PC-9 (cell line): Measurements from ENCODE around the gene EIF4A3. TPM values are rescaled to one million over a fixed set of nuclear protein-coding genes. Genes with fewer than 3 reads are reported as not detected.

ENCODE experiments used
- BruUV-seq: library from RNA; stranded (reverse); fragments of 400-500 nt; replicated peaks from 2 replicates; lab custom pipeline; 2021; lab: Mats Ljungman, UMichigan
- CTCF ChIA-PET: fragments of 300-600 bp; sonication (Branson Sonifier 250); formaldehyde crosslinking; loops from one replicate; lab custom pipeline; 2022; ENCODE audit warnings: antibody characterized with exemption; lab: Charles Lee
- POLR2A ChIA-PET: fragments of 300-600 bp; sonication (Branson Sonifier 250); formaldehyde crosslinking; loops from one replicate; lab custom pipeline; 2022; ENCODE audit warnings: antibody characterized with exemption; ENCODE audit not compliant: unreplicated experiment; lab: Charles Lee
- DNase-seq, 2 experiments: peaks; one replicate each; pipeline versions ENCODE4 v3.0.0 to v3.0.0-alpha.2; 2015 to 2022; ENCODE audit warnings: mixed read lengths in 1 of 2
- H2AFZ ChIP-seq: fragments of 200-600 bp; sonication (generic); 2 replicates; pipeline ENCODE4 v1.8.1; 2017; ENCODE audit warnings: antibody characterized with exemption
- H3F3A ChIP-seq: fragments of 200-600 bp; sonication (generic); 2 replicates; pipeline ENCODE4 v1.8.1; 2017; ENCODE audit warnings: antibody characterized with exemption, mild to moderate bottlenecking, low read depth; ENCODE audit not compliant: insufficient read depth
- H3K27ac ChIP-seq: fragments of 200-600 bp; sonication (generic); 2 replicates; pipeline ENCODE4 v1.6.1; 2016; ENCODE audit warnings: mixed run types
- H3K27me3 ChIP-seq: fragments of 200-600 bp; sonication (generic); 2 replicates; pipeline ENCODE4 v1.6.1; 2016; ENCODE audit warnings: low read depth, mixed run types; ENCODE audit not compliant: insufficient read depth
- H3K36me3 ChIP-seq: fragments of 200-600 bp; sonication (generic); 2 replicates; pipeline ENCODE4 v1.6.1; 2016; ENCODE audit warnings: low read depth, mixed run types
- H3K4me1 ChIP-seq: fragments of 200-600 bp; sonication (generic); replicated peaks from 2 replicates; pipeline ENCODE4 v1.6.1; 2016; ENCODE audit warnings: mixed run types; ENCODE audit not compliant: insufficient read depth
- H3K4me2 ChIP-seq: fragments of 200-600 bp; sonication (generic); 2 replicates; pipeline ENCODE4 v1.6.1; 2017; ENCODE audit warnings: mixed run types
- H3K4me3 ChIP-seq: fragments of 200-600 bp; sonication (generic); 2 replicates; pipeline ENCODE4 v1.6.1; 2016; ENCODE audit warnings: mixed run types
- H3K79me2 ChIP-seq: fragments of 200-600 bp; sonication (generic); 2 replicates; pipeline ENCODE4 v1.6.1; 2017; ENCODE audit warnings: low read depth, mixed run types
- H3K9me2 ChIP-seq: fragments of 200-600 bp; sonication (generic); 2 replicates; pipeline ENCODE4 v1.8.1; 2017; ENCODE audit warnings: mild to moderate bottlenecking; ENCODE audit not compliant: insufficient read depth
- H3K9me3 ChIP-seq: fragments of 200-600 bp; sonication (generic); 2 replicates; pipeline ENCODE4 v1.8.1; 2016; ENCODE audit warnings: low read depth; ENCODE audit not compliant: insufficient read depth
- H4K20me1 ChIP-seq: fragments of 200-600 bp; sonication (generic); 2 replicates; pipeline ENCODE4 v1.8.1; 2017; ENCODE audit not compliant: insufficient read depth
- CTCF ChIP-seq: fragments of 200-600 bp; sonication (generic); conservative IDR thresholded peaks from 2 replicates; pipeline ENCODE4 v1.6.1; 2017; ENCODE audit warnings: mixed run types, antibody characterized with exemption, mild to moderate bottlenecking, moderate library complexity
- EZH2 ChIP-seq: fragments of 200-600 bp; sonication (generic); IDR thresholded peaks from 2 replicates; pipeline ENCODE4 v1.8.0; 2017; ENCODE audit warnings: antibody characterized with exemption, low read depth
- intact Hi-C: fragments of 100-400 bp; cut with micrococcal nuclease; formaldehyde crosslinking; loops from one replicate; pipeline ENCODE4 v1.10.0; 2022; ENCODE audit not compliant: unreplicated experiment
- total RNA-seq: library from RNA; stranded (reverse); gene quantifications from 2 replicates; pipeline ENCODE4 v1.2.3, GENCODE V29; 2021

The EIF4A3 gene
- total RNA-seq, 1 experiment from 2014 or later: 114 TPM

GRCh38 chr17:80096561-80097021 is 50.3 kb downstream of the EIF4A3 start:
- H3K4me3 ChIP-seq: no peak overlapping the region
- no peak overlapping the region for H3K4me2 ChIP-seq
- CTCF ChIA-PET: interaction anchor here (0.6 kb wide), 1 partner anchor 551 kb away, joined by 3 read pairs; no protein-coding TSS in a partner anchor
- no peak for TF ChIP-seq CTCF
- TF ChIP-seq EZH2: no peak
- H3K4me1 ChIP-seq: no peaks in the 10 kb centered on the region
- no peaks in the 10 kb centered on the region for H3F3A ChIP-seq
- H3K36me3 ChIP-seq: no peaks in the 10 kb centered on the region
- no peak for DNase-seq
- H3K9me3 ChIP-seq: no peaks in the 10 kb centered on the region
- H4K20me1 ChIP-seq: no peaks in the 10 kb centered on the region
- H3K27me3 ChIP-seq: no peaks in the 10 kb centered on the region
- no peaks in the 10 kb centered on the region for H3K9me2 ChIP-seq
- BruUV-seq: no TSS peak
- no peaks in the 10 kb centered on the region for H3K79me2 ChIP-seq
- no peak overlapping the region for H2AFZ ChIP-seq
- H3K27ac ChIP-seq: no peak overlapping the region
- POLR2A ChIA-PET: interaction anchor here (0.5 kb wide), 1 partner anchor 948 kb away, joined by 3 read pairs; no protein-coding TSS in a partner anchor
- intact Hi-C loops: no loop called here

DNA sequence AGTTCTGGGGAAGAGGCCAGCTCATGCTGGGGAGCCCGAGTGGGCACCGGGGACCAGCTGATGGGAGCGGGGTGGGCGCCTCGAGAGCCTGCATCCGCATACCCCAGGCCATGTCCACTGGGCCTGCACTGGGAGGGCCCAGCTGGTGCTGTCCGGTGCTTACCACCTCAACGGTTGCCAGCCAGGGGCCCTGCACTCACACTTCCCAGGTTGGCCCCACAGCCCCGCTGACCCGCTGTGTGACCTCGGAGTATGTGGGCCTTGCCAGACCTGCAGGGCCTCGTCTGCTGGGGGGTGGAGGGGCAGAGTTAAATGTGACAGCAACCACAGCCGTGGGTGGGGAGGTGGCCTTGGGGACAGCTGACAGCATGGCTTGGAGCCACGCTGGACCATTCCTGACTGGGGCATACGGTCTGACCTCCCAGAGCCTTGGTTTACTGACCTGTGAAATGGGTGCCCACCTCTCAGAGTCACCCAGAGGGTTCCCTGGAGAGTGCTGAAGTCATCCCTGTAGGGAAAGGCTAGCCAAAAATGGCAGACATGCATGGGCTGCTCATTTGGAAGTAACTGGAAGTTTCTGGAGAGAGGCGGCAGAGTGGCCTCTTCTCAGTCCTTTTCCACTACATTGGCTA is 51.0 kb downstream of the EIF4A3 start:
- POLR2A ChIA-PET: interaction anchor here (0.5 kb wide), 1 partner anchor 948 kb away, joined by 3 read pairs; no protein-coding TSS in a partner anchor

More for the DNA sequence above, 51.0 kb downstream of the EIF4A3 start:
- Histone ChIP-seq H3K4me1 (no peaks in the 10 kb centered on the region), H3K9me2 (no peaks in the 10 kb centered on the region), H3K4me2 (no peak overlapping the region), H3K27ac (no peak overlapping the region), H2AFZ (no peak overlapping the region), H3K27me3 (no peaks in the 10 kb centered on the region), H3F3A (no peaks in the 10 kb centered on the region), H3K4me3 (no peak overlapping the region), H3K9me3 (no peaks in the 10 kb centered on the region), H3K36me3 (no peaks in the 10 kb centered on the region), H4K20me1 (no peaks in the 10 kb centered on the region), H3K79me2 (no peaks in the 10 kb centered on the region)
- no TSS peak for BruUV-seq
- CTCF ChIA-PET: no interaction called here
- TF ChIP-seq CTCF: no peak
- TF ChIP-seq EZH2: no peak
- no peak for DNase-seq
- intact Hi-C loops: no loop called here
